GM23338 (cell line): Measurements from ENCODE around the gene TPO. TPM values are rescaled to one million over a fixed set of nuclear protein-coding genes. Genes with fewer than 3 reads are reported as not detected.

Source experiments
- ATAC-seq: fragments of 200-7000 bp; cut with Tn5 transposase; 3 replicates; pipeline ENCODE4 v1.9.1; 2020
- DNase-seq: peaks from one replicate; pipeline ENCODE4 v3.0.0-alpha.2; 2015; ENCODE audit warnings: low spot score
- H2AFZ ChIP-seq: fragments of 200-600 bp; sonication (generic); 2 replicates; pipeline ENCODE4 v1.8.0; 2016; ENCODE audit warnings: antibody characterized with exemption, mild to moderate bottlenecking, moderate library complexity
- H3F3A ChIP-seq: fragments of 200-600 bp; sonication (generic); replicated peaks from 2 replicates; pipeline ENCODE4 v1.8.0; 2017; ENCODE audit warnings: antibody characterized with exemption, mixed run types, low read depth
- H3K27ac ChIP-seq: fragments of 200-600 bp; sonication (generic); 2 replicates; pipeline ENCODE4 v1.6.1; 2016; ENCODE audit warnings: low read depth
- H3K27me3 ChIP-seq: fragments of 200-600 bp; sonication (generic); 2 replicates; pipeline ENCODE4 v1.8.0; 2016; ENCODE audit warnings: mild to moderate bottlenecking, mixed run types, moderate library complexity; ENCODE audit not compliant: insufficient read depth
- H3K36me3 ChIP-seq: fragments of 200-600 bp; sonication (generic); 2 replicates; pipeline ENCODE4 v1.8.0; 2016; ENCODE audit warnings: mild to moderate bottlenecking; ENCODE audit not compliant: insufficient read depth
- H3K4me1 ChIP-seq: fragments of 200-600 bp; sonication (generic); 2 replicates; pipeline ENCODE4 v1.8.0; 2016; ENCODE audit warnings: mild to moderate bottlenecking, moderate library complexity; ENCODE audit not compliant: insufficient read depth
- H3K4me2 ChIP-seq: fragments of 200-600 bp; sonication (generic); 2 replicates; pipeline ENCODE4 v1.7.1; 2017; ENCODE audit warnings: mixed run types
- H3K4me3 ChIP-seq: fragments of 200-600 bp; sonication (generic); 2 replicates; pipeline ENCODE4 v1.6.1; 2016; ENCODE audit warnings: mixed run types
- H3K79me2 ChIP-seq: fragments of 200-600 bp; sonication (generic); replicated peaks from 2 replicates; pipeline ENCODE4 v1.8.0; 2017; ENCODE audit warnings: mild to moderate bottlenecking; ENCODE audit not compliant: insufficient read depth
- H3K9me2 ChIP-seq: fragments of 200-600 bp; sonication (generic); 2 replicates; pipeline ENCODE4 v1.8.0; 2017; ENCODE audit not compliant: insufficient read depth
- H4K20me1 ChIP-seq: fragments of 200-600 bp; sonication (generic); replicated peaks from 2 replicates; pipeline ENCODE4 v1.8.0; 2017; ENCODE audit warnings: mild to moderate bottlenecking; ENCODE audit not compliant: insufficient read depth
- H3K27ac Mint-ChIP-seq: 2 replicates; pipeline ENCODE4 v1.8.0; 2020; ENCODE audit warnings: inconsistent platforms, mild to moderate bottlenecking, moderate library complexity, mixed read lengths
- H3K27me3 Mint-ChIP-seq: 3 replicates; pipeline ENCODE4 v1.8.0; 2022; ENCODE audit warnings: low read depth, mild to moderate bottlenecking, moderate library complexity, mixed read lengths, inconsistent platforms; ENCODE audit not compliant: insufficient read depth, poor library complexity
- H3K36me3 Mint-ChIP-seq: 3 replicates; pipeline ENCODE4 v1.8.0; 2021; ENCODE audit warnings: low read depth, mild to moderate bottlenecking, inconsistent platforms, moderate library complexity, mixed read lengths
- H3K4me1 Mint-ChIP-seq: 3 replicates; pipeline ENCODE4 v1.8.0; 2020; ENCODE audit warnings: mild to moderate bottlenecking, inconsistent platforms, mixed read lengths
- H3K4me3 Mint-ChIP-seq: 3 replicates; pipeline ENCODE4 v1.8.0; 2021; ENCODE audit warnings: moderate library complexity, mild to moderate bottlenecking, inconsistent platforms, mixed read lengths
- H3K9me3 Mint-ChIP-seq: 3 replicates; pipeline ENCODE4 v1.8.0; 2020; ENCODE audit warnings: moderate library complexity, mild to moderate bottlenecking, inconsistent platforms, mixed read lengths
- EZH2 ChIP-seq: fragments of 200-600 bp; sonication (generic); IDR thresholded peaks from one replicate; pipeline ENCODE4 v1.8.0; 2017; ENCODE audit warnings: antibody characterized with exemption, mild to moderate bottlenecking, low read depth; ENCODE audit not compliant: unreplicated experiment
- STAT1 ChIP-seq: IDR thresholded peaks from one replicate; pipeline ENCODE4 v1.6.1; 2016; ENCODE audit warnings: antibody characterized with exemption; ENCODE audit not compliant: unreplicated experiment
- ZNF331 ChIP-seq: fragments of 250-450 bp; sonication (Bioruptor Pico); IDR thresholded peaks from 2 replicates; pipeline ENCODE4 v1.5.0; 2020; ENCODE audit warnings: low read depth, mild to moderate bottlenecking, moderate library complexity
- polyA plus RNA-seq: library from polyadenylated mRNA; unstranded; fragments of >200 nt; fragmentation: Nextera tagmentation; extraction: Ambion mirVana; gene quantifications from 2 replicates; pipeline ENCODE4 v1.2.1, GENCODE V29; 2016
- total RNA-seq: library from RNA; depleted of rRNA; stranded (reverse); fragments of >200 nt; shearing (Covaris generic); gene quantifications from 2 replicates; pipeline ENCODE4 v1.2.3, GENCODE V29; 2014
- TF ChIP-seq, protein P1 (sequence below): fragments of 250-450 bp; sonication (Bioruptor Pico); IDR thresholded peaks from 2 replicates; pipeline ENCODE4 v1.5.0; 2020; ENCODE audit warnings: mild to moderate bottlenecking, moderate library complexity
- TF ChIP-seq, protein P2 (sequence below): IDR thresholded peaks from one replicate; pipeline ENCODE4 v1.6.1; 2018; ENCODE audit warnings: antibody characterized with exemption; ENCODE audit not compliant: unreplicated experiment

TPO gene
- total and polyA plus RNA-seq, 2 experiments from 2014 or later = 0.74 TPM; not detected in 1

DNA sequence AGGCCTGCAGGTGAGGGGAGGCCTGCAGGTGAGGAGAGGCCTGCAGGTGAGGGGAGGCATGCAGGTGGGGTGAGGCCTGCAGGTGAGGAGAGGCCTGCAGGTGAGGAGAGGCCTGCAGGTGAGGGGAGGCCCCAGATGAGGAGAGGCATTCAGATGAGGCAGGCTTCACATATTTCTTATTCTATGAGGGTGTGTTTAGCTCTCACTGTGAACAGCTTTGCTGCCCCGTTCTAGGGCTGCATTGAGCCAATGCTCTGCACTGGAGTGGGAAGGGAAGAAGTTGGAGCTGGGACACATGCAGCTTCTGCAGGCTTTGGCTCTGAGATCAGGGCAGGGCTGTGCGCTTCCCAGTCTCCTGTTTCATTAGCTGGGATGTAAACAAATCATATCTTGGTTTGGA, 19.5 kb downstream of the TPO start (continued):
- TF ChIP-seq, protein P1, sequence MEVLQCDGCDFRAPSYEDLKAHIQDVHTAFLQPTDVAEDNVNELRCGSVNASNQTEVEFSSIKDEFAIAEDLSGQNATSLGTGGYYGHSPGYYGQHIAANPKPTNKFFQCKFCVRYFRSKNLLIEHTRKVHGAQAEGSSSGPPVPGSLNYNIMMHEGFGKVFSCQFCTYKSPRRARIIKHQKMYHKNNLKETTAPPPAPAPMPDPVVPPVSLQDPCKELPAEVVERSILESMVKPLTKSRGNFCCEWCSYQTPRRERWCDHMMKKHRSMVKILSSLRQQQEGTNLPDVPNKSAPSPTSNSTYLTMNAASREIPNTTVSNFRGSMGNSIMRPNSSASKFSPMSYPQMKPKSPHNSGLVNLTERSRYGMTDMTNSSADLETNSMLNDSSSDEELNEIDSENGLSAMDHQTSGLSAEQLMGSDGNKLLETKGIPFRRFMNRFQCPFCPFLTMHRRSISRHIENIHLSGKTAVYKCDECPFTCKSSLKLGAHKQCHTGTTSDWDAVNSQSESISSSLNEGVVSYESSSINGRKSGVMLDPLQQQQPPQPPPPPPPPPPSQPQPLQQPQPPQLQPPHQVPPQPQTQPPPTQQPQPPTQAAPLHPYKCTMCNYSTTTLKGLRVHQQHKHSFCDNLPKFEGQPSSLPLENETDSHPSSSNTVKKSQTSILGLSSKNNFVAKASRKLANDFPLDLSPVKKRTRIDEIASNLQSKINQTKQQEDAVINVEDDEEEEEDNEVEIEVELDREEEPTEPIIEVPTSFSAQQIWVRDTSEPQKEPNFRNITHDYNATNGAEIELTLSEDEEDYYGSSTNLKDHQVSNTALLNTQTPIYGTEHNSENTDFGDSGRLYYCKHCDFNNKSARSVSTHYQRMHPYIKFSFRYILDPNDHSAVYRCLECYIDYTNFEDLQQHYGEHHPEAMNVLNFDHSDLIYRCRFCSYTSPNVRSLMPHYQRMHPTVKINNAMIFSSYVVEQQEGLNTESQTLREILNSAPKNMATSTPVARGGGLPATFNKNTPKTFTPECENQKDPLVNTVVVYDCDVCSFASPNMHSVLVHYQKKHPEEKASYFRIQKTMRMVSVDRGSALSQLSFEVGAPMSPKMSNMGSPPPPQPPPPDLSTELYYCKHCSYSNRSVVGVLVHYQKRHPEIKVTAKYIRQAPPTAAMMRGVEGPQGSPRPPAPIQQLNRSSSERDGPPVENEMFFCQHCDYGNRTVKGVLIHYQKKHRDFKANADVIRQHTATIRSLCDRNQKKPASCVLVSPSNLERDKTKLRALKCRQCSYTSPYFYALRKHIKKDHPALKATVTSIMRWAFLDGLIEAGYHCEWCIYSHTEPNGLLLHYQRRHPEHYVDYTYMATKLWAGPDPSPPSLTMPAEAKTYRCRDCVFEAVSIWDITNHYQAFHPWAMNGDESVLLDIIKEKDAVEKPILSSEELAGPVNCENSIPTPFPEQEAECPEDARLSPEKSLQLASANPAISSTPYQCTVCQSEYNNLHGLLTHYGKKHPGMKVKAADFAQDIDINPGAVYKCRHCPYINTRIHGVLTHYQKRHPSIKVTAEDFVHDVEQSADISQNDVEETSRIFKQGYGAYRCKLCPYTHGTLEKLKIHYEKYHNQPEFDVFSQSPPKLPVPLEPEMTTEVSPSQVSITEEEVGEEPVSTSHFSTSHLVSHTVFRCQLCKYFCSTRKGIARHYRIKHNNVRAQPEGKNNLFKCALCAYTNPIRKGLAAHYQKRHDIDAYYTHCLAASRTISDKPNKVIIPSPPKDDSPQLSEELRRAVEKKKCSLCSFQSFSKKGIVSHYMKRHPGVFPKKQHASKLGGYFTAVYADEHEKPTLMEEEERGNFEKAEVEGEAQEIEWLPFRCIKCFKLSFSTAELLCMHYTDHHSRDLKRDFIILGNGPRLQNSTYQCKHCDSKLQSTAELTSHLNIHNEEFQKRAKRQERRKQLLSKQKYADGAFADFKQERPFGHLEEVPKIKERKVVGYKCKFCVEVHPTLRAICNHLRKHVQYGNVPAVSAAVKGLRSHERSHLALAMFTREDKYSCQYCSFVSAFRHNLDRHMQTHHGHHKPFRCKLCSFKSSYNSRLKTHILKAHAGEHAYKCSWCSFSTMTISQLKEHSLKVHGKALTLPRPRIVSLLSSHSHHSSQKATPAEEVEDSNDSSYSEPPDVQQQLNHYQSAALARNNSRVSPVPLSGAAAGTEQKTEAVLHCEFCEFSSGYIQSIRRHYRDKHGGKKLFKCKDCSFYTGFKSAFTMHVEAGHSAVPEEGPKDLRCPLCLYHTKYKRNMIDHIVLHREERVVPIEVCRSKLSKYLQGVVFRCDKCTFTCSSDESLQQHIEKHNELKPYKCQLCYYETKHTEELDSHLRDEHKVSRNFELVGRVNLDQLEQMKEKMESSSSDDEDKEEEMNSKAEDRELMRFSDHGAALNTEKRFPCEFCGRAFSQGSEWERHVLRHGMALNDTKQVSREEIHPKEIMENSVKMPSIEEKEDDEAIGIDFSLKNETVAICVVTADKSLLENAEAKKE (CRISPR knock-in tag) = no peak
- TF ChIP-seq ZNF331 (no peak), EZH2 (no peak)

DNA sequence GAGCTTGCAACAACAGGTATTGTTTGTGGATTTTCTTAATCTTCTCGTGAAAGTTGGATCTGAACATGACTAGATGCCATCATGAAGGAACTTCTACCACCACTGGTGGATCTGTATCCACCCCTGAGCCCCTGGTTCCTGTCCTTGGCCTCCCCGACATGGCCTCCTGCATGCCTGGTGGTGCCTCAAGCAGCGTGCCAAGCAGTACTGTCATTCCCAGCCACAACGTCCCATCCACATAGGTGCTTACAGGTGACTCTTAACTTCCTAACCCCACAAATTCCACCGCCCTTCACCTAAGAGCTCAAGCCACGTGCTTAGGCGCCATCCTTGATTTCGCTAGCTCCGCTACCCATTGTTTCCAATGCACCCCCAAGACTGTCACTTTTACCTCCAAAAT, 23.1 kb downstream of the TPO start:
- H3K4me1 Mint-ChIP-seq = no peaks in the 10 kb centered on the region
- Histone ChIP-seq H3K27ac (no peak overlapping the region), H3K36me3 (no peaks in the 10 kb centered on the region), H2AFZ (no peak overlapping the region), H3K4me3 (no peak overlapping the region), H3K4me2 (no peak overlapping the region), H3F3A (no peaks in the 10 kb centered on the region), H4K20me1 (no peaks in the 10 kb centered on the region), H3K79me2 (no peaks in the 10 kb centered on the region), H3K27me3 (no peaks in the 10 kb centered on the region), H3K9me2 (no peaks in the 10 kb centered on the region), H3K4me1 (no peaks in the 10 kb centered on the region)
- ATAC-seq = no peak
- peaks cover 7% of the 10 kb centered on the region; the same call in 2 of the 3 replicates for H3K9me3 Mint-ChIP-seq
- peaks cover 14% of the 10 kb centered on the region for H3K27me3 Mint-ChIP-seq
- no peak overlapping the region for H3K4me3 Mint-ChIP-seq
- H3K36me3 Mint-ChIP-seq = no peaks in the 10 kb centered on the region; the same call in 2 of the 3 replicates
- no peak overlapping the region for H3K27ac Mint-ChIP-seq
- TF ChIP-seq, protein P2, sequence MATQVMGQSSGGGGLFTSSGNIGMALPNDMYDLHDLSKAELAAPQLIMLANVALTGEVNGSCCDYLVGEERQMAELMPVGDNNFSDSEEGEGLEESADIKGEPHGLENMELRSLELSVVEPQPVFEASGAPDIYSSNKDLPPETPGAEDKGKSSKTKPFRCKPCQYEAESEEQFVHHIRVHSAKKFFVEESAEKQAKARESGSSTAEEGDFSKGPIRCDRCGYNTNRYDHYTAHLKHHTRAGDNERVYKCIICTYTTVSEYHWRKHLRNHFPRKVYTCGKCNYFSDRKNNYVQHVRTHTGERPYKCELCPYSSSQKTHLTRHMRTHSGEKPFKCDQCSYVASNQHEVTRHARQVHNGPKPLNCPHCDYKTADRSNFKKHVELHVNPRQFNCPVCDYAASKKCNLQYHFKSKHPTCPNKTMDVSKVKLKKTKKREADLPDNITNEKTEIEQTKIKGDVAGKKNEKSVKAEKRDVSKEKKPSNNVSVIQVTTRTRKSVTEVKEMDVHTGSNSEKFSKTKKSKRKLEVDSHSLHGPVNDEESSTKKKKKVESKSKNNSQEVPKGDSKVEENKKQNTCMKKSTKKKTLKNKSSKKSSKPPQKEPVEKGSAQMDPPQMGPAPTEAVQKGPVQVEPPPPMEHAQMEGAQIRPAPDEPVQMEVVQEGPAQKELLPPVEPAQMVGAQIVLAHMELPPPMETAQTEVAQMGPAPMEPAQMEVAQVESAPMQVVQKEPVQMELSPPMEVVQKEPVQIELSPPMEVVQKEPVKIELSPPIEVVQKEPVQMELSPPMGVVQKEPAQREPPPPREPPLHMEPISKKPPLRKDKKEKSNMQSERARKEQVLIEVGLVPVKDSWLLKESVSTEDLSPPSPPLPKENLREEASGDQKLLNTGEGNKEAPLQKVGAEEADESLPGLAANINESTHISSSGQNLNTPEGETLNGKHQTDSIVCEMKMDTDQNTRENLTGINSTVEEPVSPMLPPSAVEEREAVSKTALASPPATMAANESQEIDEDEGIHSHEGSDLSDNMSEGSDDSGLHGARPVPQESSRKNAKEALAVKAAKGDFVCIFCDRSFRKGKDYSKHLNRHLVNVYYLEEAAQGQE = no peak
- TF ChIP-seq STAT1 = no peak
- DNase-seq = no peak
